Panc1 (cell line): ENCODE measurements around the gene BMP10.

Experiments
- POLR2AphosphoS5 ChIP-seq: IDR thresholded peaks from 2 replicates; pipeline ENCODE4 v1.6.1; 2012; ENCODE audit warnings: mild to moderate bottlenecking, low read depth, low read length, moderate library complexity
- REST ChIP-seq, 2 experiments: IDR thresholded peaks; 2 replicates each; pipeline ENCODE4 v1.6.1; 2011 to 2012; ENCODE audit warnings: low read depth in 2 of 2, control low read depth in 1 of 2, low read length in 1 of 2, mild to moderate bottlenecking in 1 of 2, moderate library complexity in 1 of 2; ENCODE audit not compliant: insufficient read depth in 1 of 2
- SIN3A ChIP-seq: IDR thresholded peaks from 2 replicates; pipeline ENCODE4 v1.6.1; 2012; ENCODE audit warnings: low read depth, mild to moderate bottlenecking, low read length, moderate library complexity, borderline replicate concordance; ENCODE audit not compliant: insufficient read depth
- TCF7L2 ChIP-seq: IDR thresholded peaks from 2 replicates; pipeline ENCODE4 v1.6.1; 2011; ENCODE audit warnings: mild to moderate bottlenecking, low read depth, low read length, inconsistent platforms
- TF ChIP-seq, protein P1 (sequence below): fragments of 450-650 bp; IDR thresholded peaks from 2 replicates; pipeline ENCODE4 v1.5.1; 2017; ENCODE audit warnings: mild to moderate bottlenecking

GRCh38 chr2:68857855-68858456 lies 13.2 kb downstream of the BMP10 start:
- TF ChIP-seq, protein P1, sequence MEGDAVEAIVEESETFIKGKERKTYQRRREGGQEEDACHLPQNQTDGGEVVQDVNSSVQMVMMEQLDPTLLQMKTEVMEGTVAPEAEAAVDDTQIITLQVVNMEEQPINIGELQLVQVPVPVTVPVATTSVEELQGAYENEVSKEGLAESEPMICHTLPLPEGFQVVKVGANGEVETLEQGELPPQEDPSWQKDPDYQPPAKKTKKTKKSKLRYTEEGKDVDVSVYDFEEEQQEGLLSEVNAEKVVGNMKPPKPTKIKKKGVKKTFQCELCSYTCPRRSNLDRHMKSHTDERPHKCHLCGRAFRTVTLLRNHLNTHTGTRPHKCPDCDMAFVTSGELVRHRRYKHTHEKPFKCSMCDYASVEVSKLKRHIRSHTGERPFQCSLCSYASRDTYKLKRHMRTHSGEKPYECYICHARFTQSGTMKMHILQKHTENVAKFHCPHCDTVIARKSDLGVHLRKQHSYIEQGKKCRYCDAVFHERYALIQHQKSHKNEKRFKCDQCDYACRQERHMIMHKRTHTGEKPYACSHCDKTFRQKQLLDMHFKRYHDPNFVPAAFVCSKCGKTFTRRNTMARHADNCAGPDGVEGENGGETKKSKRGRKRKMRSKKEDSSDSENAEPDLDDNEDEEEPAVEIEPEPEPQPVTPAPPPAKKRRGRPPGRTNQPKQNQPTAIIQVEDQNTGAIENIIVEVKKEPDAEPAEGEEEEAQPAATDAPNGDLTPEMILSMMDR, result no peak
- TF ChIP-seq SIN3A (no peak), TCF7L2 (no peak), POLR2AphosphoS5 (no peak), REST (IDR thresholded peaks at IDR 0.05; ENCODE audit: insufficient read depth in 1 of 2, low read depth in 2 of 2, low read length in 1 of 2) (no peak)
